HepG2 (cell line): ENCODE data around the gene INPP4B. TPM values are rescaled to one million over a fixed set of nuclear protein-coding genes. Genes with fewer than 3 reads are reported as not detected.

Experiments used
- ATAC-seq: fragments of 200-7000 bp; cut with Tn5 transposase; 3 replicates; pipeline ENCODE4 v1.9.1; 2020; ENCODE audit warnings: mild to moderate bottlenecking, moderate library complexity
- BruUV-seq: library from RNA; stranded (reverse); fragments of 400-500 nt; replicated peaks from 2 replicates; lab custom pipeline; 2021; lab: Mats Ljungman, UMichigan
- CTCF ChIA-PET: fragments of 300-600 bp; formaldehyde crosslinking; extraction: SDS; loops from one replicate; lab custom pipeline; 2021; ENCODE audit warnings: low total read pairs, inconsistent platforms, low intra/inter-chr PET ratio; lab: Yijun Ruan, JAX
- POLR2A ChIA-PET: fragments of 350-600 bp; sonication (Branson Sonifier 250); formaldehyde crosslinking; loops from one replicate; lab custom pipeline; 2020; ENCODE audit warnings: antibody characterized with exemption, inconsistent platforms; lab: Yijun Ruan, JAX
- DNase-seq: peaks from one replicate; pipeline ENCODE4 v3.0.0-alpha.2; 2015; ENCODE audit warnings: low spot score
- FAIRE-seq: peaks from 3 replicates; lab custom pipeline; 2011; peaks lifted over from hg19 to GRCh38; lab: Jason Lieb, UNC
- H2AFZ ChIP-seq: one replicate; pipeline ENCODE4 v1.6.1; 2011; ENCODE audit warnings: low read length, inconsistent platforms
- H3K27ac ChIP-seq: fragments of 300-600 bp; 3 replicates; pipeline ENCODE4 v1.8.0; 2011; ENCODE audit warnings: mixed run types, mild to moderate bottlenecking, mixed read lengths, low read length, inconsistent platforms; ENCODE audit not compliant: insufficient read depth; ENCODE audit errors: extremely low read length
- H3K27me3 ChIP-seq, 2 experiments: fragments of 200-600 bp in 1 of 2; 2 replicates in 1 of 2; 3 replicates in 1 of 2; pipeline versions ENCODE4 v1.6.0 to v1.8.0; 2011; ENCODE audit warnings: low read length in 2 of 2, mild to moderate bottlenecking in 2 of 2, moderate library complexity in 2 of 2, inconsistent platforms in 1 of 2; ENCODE audit not compliant: insufficient read depth in 2 of 2, control insufficient read depth in 1 of 2
- H3K36me3 ChIP-seq, 2 experiments: fragments of 200-600 bp in 1 of 2; replicated peaks in 1 of 2; 2 replicates in 1 of 2; 3 replicates in 1 of 2; pipeline versions ENCODE4 v1.5.1 to v1.8.0; 2011; ENCODE audit warnings: low read length in 2 of 2, inconsistent platforms in 1 of 2; ENCODE audit not compliant: insufficient read depth in 2 of 2, control insufficient read depth in 1 of 2
- H3K4me1 ChIP-seq: 2 replicates; pipeline ENCODE4 v1.5.1; 2012; ENCODE audit warnings: low read length, inconsistent platforms; ENCODE audit not compliant: insufficient read depth
- H3K4me2 ChIP-seq: 2 replicates; pipeline ENCODE4 v1.6.0; 2011; ENCODE audit warnings: low read depth, low read length, inconsistent platforms
- H3K4me3 ChIP-seq, 3 experiments: fragments of 200-600 bp in 1 of 3; sonication (generic), shearing (Covaris generic) in 1 of 3; replicated peaks in 1 of 3; 2 replicates each; pipeline ENCODE4 v1.5.1; 2011 to 2016; ENCODE audit warnings: low read length in 3 of 3, inconsistent platforms in 2 of 3, low read depth in 2 of 3, mild to moderate bottlenecking in 2 of 3, control low read depth in 1 of 3, mixed read lengths in 1 of 3; ENCODE audit not compliant: insufficient read depth in 1 of 3
- H3K79me2 ChIP-seq: one replicate; pipeline ENCODE4 v1.6.1; 2011; ENCODE audit warnings: low read length, inconsistent platforms; ENCODE audit not compliant: insufficient read depth
- H3K9ac ChIP-seq: 2 replicates; pipeline ENCODE4 v1.6.0; 2011; ENCODE audit warnings: mild to moderate bottlenecking, low read depth, low read length, inconsistent platforms; ENCODE audit not compliant: insufficient read depth
- H3K9me3 ChIP-seq: 2 replicates; pipeline ENCODE4 v1.5.1; 2012; ENCODE audit warnings: mild to moderate bottlenecking, low read length
- H4K20me1 ChIP-seq: 2 replicates; pipeline ENCODE4 v1.6.0; 2011; ENCODE audit warnings: inconsistent platforms, mild to moderate bottlenecking, low read length, moderate library complexity; ENCODE audit not compliant: insufficient read depth
- IRF9 ChIP-seq: sonication (generic); formaldehyde crosslinking; IDR thresholded peaks from 2 replicates; pipeline ENCODE4 v1.8.0; 2022; ENCODE audit warnings: missing genetic modification reagents, mild to moderate bottlenecking, borderline replicate concordance
- JUND ChIP-seq: sonication (generic); formaldehyde crosslinking; IDR thresholded peaks from 2 replicates; pipeline ENCODE4 v1.8.0; 2022; ENCODE audit warnings: mild to moderate bottlenecking, missing genetic modification reagents
- MED1 ChIP-seq: sonication (generic); formaldehyde crosslinking; IDR thresholded peaks from 2 replicates; pipeline ENCODE4 v1.4.0; 2020; ENCODE audit warnings: missing genetic modification reagents
- MED8 ChIP-seq: sonication (generic); formaldehyde crosslinking; IDR thresholded peaks from 2 replicates; pipeline ENCODE4 v1.8.1; 2023; ENCODE audit warnings: mild to moderate bottlenecking, missing genetic modification reagents; ENCODE audit not compliant: insufficient replicate concordance
- SIX1 ChIP-seq: sonication (generic); formaldehyde crosslinking; IDR thresholded peaks from 2 replicates; pipeline ENCODE4 v1.4.0; 2020; ENCODE audit warnings: missing genetic modification reagents, borderline replicate concordance
- ZFP36L1 ChIP-seq: sonication (generic); formaldehyde crosslinking; IDR thresholded peaks from 2 replicates; pipeline ENCODE4 v1.8.0; 2022; ENCODE audit warnings: mild to moderate bottlenecking, missing genetic modification reagents, moderate library complexity
- ZKSCAN8 ChIP-seq: IDR thresholded peaks from 2 replicates; pipeline ENCODE4 v1.6.1; 2016; ENCODE audit warnings: borderline replicate concordance, missing genetic modification reagents, missing compliant biosample characterization
- ZNF20 ChIP-seq: sonication (generic); formaldehyde crosslinking; IDR thresholded peaks from 2 replicates; pipeline ENCODE4 v1.4.0; 2020; ENCODE audit warnings: mild to moderate bottlenecking, moderate library complexity, missing genetic modification reagents
- ZNF414 ChIP-seq: sonication (generic); formaldehyde crosslinking; IDR thresholded peaks from 2 replicates; pipeline ENCODE4 v1.5.0; 2020; ENCODE audit warnings: missing genetic modification reagents
- ZNF614 ChIP-seq: IDR thresholded peaks from 2 replicates; pipeline ENCODE4 v1.6.1; 2018; ENCODE audit warnings: missing biosample characterization, missing genetic modification reagents, inconsistent platforms, borderline replicate concordance
- ZNF672 ChIP-seq: sonication (generic); formaldehyde crosslinking; IDR thresholded peaks from 2 replicates; pipeline ENCODE4 v1.8.1; 2022; ENCODE audit warnings: missing genetic modification reagents
- WGBS: methylation state at CpG from one replicate; pipeline ENCODE4 v1.1.6; 2017; ENCODE audit warnings: low lambda C conversion rate; 5-methylcytosine and 5-hydroxymethylcytosine counted together
- in situ Hi-C: cut with HindIII; loops from 2 replicates; pipeline ENCODE4 v1.10.0; 2017; ENCODE audit warnings: low pct_unique_long_range_greater_than_20kb; ENCODE audit not compliant: extremely low pct_ligation_motif_present
- intact Hi-C: fragments of 100-400 bp; cut with micrococcal nuclease; formaldehyde crosslinking; loops from one replicate; pipeline ENCODE4 v1.10.0; 2022; ENCODE audit not compliant: unreplicated experiment
- polyA plus RNA-seq, 8 experiments: library from polyadenylated mRNA; depleted of rRNA in 3 of 8; stranded (reverse) in 7 of 8; unstranded in 1 of 8; fragments of >200 nt; fragmentation: Illumina TruSeq in 4 of 8; extraction: Trizol in 4 of 8; gene quantifications; 2 replicates each; pipeline versions ENCODE4 v1.2.1 to v1.2.3, GENCODE V29; 2011 to 2016; ENCODE audit warnings: low read depth in 4 of 8, missing spikeins in 1 of 8, mixed read lengths in 1 of 8; ENCODE audit not compliant: insufficient read depth in 1 of 8
- total RNA-seq, 5 experiments: library from RNA; depleted of rRNA; stranded (reverse); fragments of >200 nt; fragmentation: Illumina TruSeq; extraction: Trizol; gene quantifications; 2 replicates each; pipeline ENCODE4 v1.2.3, GENCODE V29; 2016; ENCODE audit warnings: low read depth in 1 of 5

Gene INPP4B
- total and polyA plus RNA-seq, 2 of the 13 experiments (the other 11 are each of a cell fraction or from before 2014, with no cell fraction given) = not detected

GRCh38 chr4:142866685-142867084, 20.6 kb upstream of the INPP4B start:
- in situ Hi-C loops = no loop called here
- H4K20me1 ChIP-seq = no peaks in the 10 kb centered on the region
- FAIRE-seq (no peak), ATAC-seq (no peak), DNase-seq (no peak)
- WGBS = 64% methylated on average over 5 of the region's 5 CpGs
- no peaks in the 10 kb centered on the region for H3K4me1 ChIP-seq
- H3K9me3 ChIP-seq = no peaks in the 10 kb centered on the region
- no peak overlapping the region for H2AFZ ChIP-seq
- CTCF ChIA-PET = no interaction called here
- H3K36me3 ChIP-seq = no peaks in the 10 kb centered on the region
- TF ChIP-seq JUND (CRISPR knock-in tag) (no peak), ZNF414 (CRISPR knock-in tag) (no peak), ZFP36L1 (CRISPR knock-in tag) (no peak), MED1 (no peak), ZKSCAN8 (no peak), ZNF20 (no peak), SIX1 (CRISPR knock-in tag) (no peak), MED8 (CRISPR knock-in tag) (no peak), ZNF672 (CRISPR knock-in tag) (no peak), ZNF614 (CRISPR knock-in tag) (no peak), IRF9 (CRISPR knock-in tag) (no peak)
- intact Hi-C loops = no loop called here
- no peak overlapping the region for H3K27ac ChIP-seq
- H3K79me2 ChIP-seq = no peaks in the 10 kb centered on the region
- H3K4me3 ChIP-seq = no peak overlapping the region
- H3K27me3 ChIP-seq = no peaks in the 10 kb centered on the region
- no peak overlapping the region for H3K9ac ChIP-seq
- BruUV-seq = no TSS peak
- H3K4me2 ChIP-seq = no peak overlapping the region
- POLR2A ChIA-PET = no interaction called here
